NCI-H460 (cell line): ENCODE results near the gene DBH. TPM values are rescaled to one million over a fixed set of nuclear protein-coding genes. Genes with fewer than 3 reads are reported as not detected.
"Not testable (repeated sequence)": the region's sequence is repeated elsewhere in the genome, so short reads cannot be mapped to it uniquely, and the experiment has no call there.

Source experiments
- DNase-seq: peaks from one replicate; pipeline ENCODE4 v3.0.0-alpha.2; 2016; ENCODE audit warnings: low read depth; ENCODE audit errors: extremely low read depth
- total RNA-seq: library from RNA; depleted of rRNA; stranded (reverse); fragments of >200 nt; shearing (Covaris generic); gene quantifications from 2 replicates; pipeline ENCODE4 v1.2.3, GENCODE V29; 2014

The DBH gene
- total RNA-seq, 1 experiment from 2014 or later: not detected

DNA sequence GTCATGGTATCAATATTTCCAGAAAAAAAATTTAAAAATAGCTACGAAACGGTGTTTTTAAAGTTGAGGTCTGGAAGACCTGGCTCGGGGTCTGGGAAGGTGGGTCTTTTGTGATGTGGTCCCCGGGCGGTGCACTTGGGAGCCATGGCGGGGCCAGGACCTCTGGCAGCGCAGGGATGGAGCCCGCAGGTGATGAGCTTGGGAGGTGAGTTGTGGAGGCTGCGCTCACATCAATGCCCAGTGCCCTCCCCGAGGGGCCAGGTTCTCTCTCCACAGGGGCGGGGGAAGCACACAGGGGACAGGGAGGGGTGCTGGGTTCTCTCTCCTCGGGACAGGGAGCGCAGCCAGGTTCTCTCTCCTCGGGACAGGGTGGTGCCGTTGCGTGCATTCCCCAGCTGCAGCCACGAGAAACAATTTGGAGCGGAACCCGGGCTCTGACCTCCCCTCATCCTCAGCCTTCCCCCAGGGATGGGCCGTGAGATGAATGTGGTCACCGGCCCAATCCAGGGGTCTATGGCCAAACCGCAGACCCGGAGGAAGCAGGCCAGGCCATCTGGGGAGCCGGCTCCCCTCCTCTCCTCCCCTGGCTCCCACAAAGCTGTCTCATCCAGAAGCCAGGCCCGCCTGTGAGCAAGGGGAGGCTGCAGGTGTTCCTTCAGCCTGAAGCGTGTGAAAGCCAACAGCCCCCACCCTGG lies 25.8 kb downstream of the DBH start:
- DNase-seq: no peak

- no peak for DNase-seq
Measured at GRCh38 chr9:133664173-133665050, 28.2 kb downstream of the DBH start.

- no peak for DNase-seq
Measured at GRCh38 chr9:133665096-133665495, 28.9 kb downstream of the DBH start.

DNA sequence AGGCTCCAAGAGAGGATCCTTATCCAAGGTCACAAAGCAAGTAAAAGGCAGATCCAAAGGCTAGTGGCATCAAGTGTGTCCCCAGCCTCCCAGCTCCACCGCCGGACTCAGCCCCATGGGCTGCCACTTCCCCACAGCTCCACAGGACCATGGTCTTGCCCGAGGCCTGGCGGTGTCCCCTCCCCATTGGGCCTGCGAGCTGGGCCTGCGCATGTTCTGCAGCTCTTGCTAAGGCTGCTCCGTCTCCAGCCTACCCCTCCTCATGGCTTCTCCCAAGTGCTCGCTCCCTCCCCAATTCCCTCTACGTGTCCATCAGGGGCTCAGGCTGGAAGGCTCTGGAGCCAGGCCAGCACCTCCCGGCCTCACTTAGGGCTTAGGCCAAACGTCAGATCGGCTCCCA lies 29.4 kb downstream of the DBH start:
- DNase-seq: no peak

DNA sequence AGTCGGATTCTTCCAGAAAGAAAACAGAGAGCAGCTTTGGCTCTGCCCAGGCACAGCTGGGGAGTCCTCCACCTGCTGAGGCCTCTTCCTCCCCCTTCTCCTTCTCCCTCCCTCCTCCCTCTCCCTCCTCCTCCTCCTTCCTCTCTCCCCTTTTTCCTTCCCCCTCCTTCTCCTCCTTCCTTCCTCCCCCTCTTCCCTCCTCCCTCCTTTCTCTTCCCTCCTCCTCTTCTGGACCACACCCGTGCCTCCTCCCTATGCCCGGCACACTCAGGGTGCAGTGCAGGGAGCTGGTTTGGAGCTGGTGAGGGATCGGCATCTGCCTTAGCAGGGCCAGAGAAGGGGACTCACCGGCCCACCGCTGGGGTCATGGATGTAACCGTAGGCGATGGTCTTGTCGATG lies 30.2 kb downstream of the DBH start:
- no peak for DNase-seq

DNA sequence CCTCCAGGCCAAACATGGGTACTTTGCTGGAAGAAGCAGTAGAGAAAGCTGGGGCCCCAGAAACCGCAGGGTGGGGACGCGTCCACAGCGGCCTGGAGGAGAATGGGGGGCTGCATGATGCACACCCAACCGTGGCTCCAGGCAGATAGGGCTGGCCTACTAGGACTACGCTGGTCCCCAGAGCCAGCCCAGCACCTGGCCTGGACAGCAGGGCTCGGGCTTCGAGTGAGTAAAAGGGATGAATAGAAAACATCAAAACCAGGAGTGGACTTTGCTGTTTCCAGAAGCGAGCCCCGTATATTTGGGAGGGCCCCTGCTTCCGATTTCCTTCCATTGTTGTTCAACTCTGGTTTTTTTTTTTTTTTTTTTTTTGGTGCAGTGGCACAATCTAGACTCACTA lies 30.7 kb downstream of the DBH start:
- DNase-seq: no peak

- no peak for DNase-seq
Measured at GRCh38 chr9:133667759-133668450, 31.7 kb downstream of the DBH start.

DNA sequence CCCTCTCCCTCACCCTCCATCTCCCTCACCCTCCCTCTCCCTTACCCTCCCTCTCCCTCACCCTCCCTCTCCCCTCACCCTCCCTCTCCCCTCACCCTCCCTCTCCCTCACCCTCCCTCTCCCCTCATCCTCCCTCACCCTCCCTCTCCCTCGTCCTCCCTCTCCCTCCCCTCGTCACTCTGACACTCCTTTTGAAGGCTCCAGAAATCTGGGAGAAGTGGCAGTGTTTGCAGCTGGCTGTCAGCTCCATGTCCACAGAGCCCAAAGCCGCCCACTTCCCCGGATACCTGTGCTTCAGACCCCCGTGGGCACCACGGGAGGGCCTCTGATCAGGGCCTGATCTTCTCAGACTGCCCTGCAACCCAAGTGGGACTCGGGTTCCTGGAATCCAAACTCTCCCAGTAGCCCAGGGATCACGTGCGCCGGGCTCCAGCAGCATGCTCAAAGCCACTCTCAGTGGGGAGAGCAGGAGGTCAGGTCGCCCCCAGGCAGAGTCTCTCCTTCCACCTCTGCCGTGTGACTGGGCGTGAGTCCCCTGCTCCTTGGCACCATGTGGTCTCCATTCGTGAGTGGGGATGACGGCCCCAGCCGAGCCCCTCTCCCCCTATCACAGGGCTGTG lies 33.1 kb downstream of the DBH start:
- no peak for DNase-seq

- DNase-seq: no peak
Measured at GRCh38 chr9:133670466-133670865, 34.3 kb downstream of the DBH start.

DNA sequence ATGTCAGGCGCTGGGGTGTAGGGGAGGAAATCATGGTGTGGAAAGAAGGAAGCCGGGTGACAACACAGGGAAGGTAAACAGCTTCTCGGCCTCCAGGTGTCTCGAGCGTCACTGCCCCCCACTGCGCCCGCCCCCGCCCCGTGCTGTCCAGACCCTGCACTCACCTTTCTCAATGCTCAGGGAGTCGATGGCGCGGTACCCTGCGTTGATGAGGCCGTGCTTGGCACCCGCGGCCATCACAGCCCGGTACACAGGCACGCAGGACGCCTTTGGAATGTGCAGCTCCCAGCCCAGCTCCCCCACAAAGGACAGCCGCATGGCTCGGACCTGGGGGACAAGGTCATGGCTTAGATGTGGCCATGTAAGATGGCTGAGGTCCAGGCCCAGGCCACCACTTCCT lies 35.2 kb downstream of the DBH start:
- no peak for DNase-seq

DNA sequence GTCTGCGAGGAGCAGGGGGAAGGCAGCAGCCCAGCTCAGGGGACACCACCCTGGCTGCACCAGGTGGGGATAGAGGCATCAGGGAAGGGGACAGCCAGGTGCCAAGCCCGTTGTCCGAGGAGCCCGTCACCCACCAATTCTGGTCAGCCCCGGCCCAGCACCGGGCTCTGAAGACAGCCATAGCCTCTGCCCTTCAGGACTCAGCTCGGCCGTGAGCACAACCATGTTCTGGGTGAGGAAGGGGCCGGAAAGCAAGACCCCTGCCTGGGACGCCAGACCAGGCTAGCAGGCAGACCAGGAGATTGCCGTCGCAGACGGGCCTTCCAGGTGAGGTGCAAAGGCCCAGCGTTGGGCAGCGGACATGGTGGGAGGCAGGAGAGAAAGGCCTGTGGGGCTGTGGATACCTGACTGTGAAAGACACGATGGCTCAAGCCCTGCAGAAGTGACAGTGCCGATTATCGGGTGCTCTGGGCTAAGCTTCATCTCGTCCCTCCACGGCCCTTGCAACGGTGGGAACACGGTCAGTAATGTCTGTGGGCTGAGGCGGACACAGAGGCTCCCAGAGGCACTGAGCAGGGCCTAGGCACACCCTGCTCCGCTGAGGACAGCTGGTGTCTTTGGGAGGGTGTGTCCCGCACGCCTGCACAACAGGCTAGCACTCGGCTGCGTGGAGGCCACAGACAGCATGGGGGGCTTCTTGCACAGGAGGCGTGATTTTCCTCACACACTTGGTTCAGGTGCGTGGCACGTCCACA lies 36.5 kb downstream of the DBH start:
- DNase-seq: no peak

DNA sequence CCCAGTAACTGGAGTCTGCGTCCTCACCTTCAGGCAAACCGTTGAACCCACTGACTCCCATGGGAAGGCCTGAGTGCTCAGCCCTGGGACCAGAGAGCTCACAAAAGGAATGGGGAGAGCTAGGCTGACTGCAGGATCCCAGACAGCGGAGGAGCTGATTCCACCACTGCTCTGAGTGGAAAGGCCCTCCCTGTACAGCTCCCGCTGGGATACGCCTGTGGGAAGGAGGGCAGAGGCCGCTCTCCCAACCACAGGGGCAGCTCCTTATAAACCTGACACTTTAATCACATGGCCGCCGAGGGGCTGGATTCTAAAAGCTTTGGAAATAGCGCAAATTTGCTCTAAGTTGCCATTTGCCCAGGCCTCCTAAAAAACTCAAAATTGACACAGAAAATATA lies 37.1 kb downstream of the DBH start:
- DNase-seq: no peak

DNA sequence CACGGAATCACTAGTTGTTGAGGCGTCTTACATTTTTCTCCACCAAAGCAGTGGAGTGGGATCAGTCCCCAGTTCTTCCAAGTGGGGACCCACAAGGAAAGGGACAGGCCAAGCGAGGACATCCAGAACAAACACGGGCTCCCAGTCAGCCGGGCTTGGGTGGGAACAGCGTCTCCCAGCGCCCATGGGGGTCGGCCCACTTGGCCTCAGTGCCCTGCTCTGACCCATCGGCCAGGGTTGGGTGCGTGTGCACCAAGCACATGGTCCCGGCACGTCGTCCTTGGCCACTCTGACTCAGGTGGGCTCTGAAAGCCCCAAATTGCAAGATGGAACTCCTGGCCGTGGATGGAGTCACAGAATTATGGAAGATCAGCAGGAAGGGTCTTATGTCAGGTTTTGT lies 37.9 kb downstream of the DBH start:
- no peak for DNase-seq

- DNase-seq: not testable (repeated sequence)
Measured at GRCh38 chr9:133675796-133676195, 39.6 kb downstream of the DBH start.

GRCh38 chr9:133676450-133676849 lies 40.3 kb downstream of the DBH start:
- DNase-seq: no peak

GRCh38 chr9:133677126-133678010 lies 41.2 kb downstream of the DBH start:
- no peak for DNase-seq

DNA sequence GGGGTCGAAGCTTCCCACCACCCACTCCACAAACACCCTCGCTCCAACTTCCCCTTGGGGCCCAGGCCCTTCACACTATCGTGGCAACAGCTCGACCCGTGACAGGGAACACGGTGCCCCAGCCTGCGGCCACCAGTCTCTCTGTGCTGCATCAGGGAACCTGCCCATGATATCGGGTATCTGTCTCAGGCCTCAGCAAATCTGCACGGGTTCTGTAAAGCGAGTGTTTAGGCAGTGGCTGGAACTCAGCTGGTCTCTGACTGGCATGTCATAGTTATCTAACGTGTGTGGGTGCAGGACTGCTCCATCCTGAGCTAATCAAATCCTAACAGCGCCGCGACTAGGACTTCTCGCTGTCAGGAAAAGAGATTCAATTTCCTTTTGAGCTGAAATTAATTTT lies 42.9 kb downstream of the DBH start:
- no peak for DNase-seq

DNA sequence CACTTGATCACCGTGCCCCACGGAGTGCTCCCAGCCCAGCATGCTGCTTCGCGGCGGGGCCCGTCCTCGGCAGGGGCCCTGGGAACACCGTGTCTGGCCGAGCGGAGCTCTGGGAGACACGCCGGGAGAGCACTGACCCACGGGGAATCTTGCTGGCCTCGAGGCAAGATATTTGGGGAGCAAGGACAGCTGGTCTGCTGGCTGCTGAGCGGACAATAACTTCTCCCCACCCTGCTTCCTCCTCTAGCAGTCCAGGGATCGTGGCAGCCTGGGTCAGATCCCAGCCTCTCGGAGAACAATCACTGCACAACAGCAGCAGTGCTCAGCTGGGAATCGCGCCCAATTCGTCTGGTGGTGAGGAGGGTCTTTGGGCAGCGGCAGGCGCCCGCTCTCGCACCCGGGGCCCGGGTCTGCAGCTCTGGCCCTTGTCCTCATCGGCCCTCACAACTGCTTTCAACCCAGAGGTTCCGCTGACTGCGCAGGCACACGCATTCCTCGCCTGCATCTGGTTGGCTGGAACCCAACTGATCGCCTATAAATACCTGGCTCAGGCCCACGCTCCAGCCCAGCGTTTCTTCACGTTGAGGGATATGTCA lies 43.4 kb downstream of the DBH start:
- DNase-seq: no peak
